Coronary artery (tissue), 2 donors: ENCODE measurements around the gene ROCK1.

ENCODE experiments used
- DNase-seq: peaks from one replicate; pipeline ENCODE4 v3.0.0-alpha.2; 2017; ENCODE audit warnings: low spot score
- H3K27ac ChIP-seq, 2 donors: fragments of 200-600 bp; sonication (generic); one replicate each; pipeline ENCODE4 v1.5.1; 2016 to 2019
- H3K4me3 ChIP-seq: fragments of 200-600 bp; sonication (generic); 2 replicates; pipeline ENCODE4 v1.5.1; 2016; ENCODE audit warnings: mild to moderate bottlenecking, moderate library complexity
- CTCF ChIP-seq: fragments of 200-600 bp; sonication (generic); IDR thresholded peaks from one replicate; pipeline ENCODE4 v1.5.1; 2019; ENCODE audit warnings: antibody characterized with exemption

The ROCK1 gene

GRCh38 chr18:21115519-21116411 is 4.2 kb upstream of the ROCK1 start:
- H3K4me3 ChIP-seq, result no peak overlapping the region
- DNase-seq, result no peak
- TF ChIP-seq CTCF, result no peak
- peak overlapping the region; percentile 47 to 81 for H3K27ac ChIP-seq

DNA sequence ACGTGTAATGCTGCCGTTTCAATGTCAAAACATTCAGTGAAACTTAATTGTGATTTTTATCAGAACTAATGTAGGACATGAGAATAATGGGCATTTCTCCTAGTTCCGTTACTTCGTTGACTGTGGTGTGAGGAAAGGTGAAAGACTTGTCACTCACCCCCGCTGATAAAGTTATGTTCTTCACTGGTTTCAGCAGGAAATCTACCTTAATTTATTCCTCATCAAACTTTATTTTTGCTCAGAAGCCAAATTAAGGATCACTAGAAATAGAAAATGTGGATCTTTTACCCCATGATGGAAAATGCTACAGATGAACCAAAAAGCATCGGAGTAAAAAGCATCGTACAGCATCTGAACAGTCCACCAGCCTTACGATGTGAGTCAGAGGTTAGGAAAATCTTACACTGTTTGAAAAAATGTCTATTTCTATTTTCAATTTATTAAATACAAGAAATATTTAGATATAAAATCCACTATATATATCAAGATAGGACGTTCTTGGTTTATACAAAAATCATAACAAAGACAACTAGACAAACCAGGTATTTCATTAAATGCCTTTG is 1.0 kb upstream of the ROCK1 start:
- no peak for DNase-seq
- TF ChIP-seq CTCF, result no peak
- Histone ChIP-seq H3K4me3 (peak overlapping the region; percentile 89), H3K27ac (peak overlapping the region; percentile 92 to 96)

DNA sequence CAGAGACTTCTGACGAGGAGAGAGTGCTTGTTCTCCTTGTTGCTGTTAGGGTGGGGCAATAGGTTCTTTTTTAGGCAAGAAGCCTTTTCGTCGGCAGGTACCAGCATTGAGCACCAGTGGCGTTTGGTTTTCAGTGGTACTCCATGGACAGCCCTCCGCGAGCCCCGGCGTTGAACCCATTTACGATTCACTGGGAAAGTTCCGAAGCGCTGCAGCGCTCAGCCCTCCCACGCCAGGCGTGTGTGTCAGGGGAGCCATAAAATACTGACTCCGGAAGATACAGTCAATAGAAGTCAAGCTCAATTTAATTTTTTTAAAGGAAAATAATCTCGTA is 494 bp upstream of the ROCK1 start:
- H3K4me3 ChIP-seq, result peak overlapping the region; percentile 89
- no peak for TF ChIP-seq CTCF
- DNase-seq, result no peak

GRCh38 chr18:21110713-21111345 is 784 bp downstream of the ROCK1 start:
- Histone ChIP-seq H3K27ac (peak overlapping the region; percentile 96 to 98), H3K4me3 (peak overlapping the region; percentile 89)
- DNase-seq, result peak; percentile 77
- no peak for TF ChIP-seq CTCF

More for the DNA sequence above, 494 bp upstream of the ROCK1 start:
- peak overlapping the region; percentile 92 to 96 for H3K27ac ChIP-seq

DNA sequence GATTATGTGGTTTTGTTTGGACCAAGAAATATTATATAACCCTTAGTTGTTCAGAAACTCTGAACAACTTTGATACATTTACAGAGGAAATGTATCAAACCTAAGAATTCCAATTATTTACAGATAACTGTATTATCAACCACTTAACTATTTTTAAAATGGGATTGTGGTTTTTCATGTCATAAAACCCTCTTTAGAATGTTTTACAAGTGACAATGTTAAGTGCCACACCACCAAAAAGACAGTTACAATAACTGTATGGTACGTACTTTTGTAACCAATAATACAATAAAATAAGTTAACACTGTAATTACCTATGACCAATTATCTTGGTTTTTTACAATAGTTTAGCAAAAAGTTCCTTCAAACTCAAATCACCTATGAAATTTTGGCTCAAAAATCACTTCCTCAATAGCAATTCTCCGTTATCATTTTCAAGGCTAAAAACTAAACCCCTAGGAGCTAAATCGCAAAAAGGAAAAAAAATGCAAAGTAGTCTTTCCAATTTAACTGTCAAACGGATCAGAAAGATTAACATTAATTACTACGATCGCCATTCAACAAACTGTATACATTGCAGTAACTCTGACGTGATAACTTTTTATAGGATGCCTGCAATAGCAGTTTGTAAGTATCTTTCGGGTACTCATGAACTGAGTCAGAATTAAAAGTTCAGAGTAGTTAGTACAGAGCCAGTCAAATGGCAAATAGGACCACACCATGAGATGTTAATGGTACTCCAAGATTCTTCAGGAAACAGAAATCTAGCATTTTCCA is 1.5 kb downstream of the ROCK1 start:
- H3K27ac ChIP-seq, result peak overlapping the region; percentile 18 to 96
- no peak for TF ChIP-seq CTCF
- DNase-seq, result no peak
- peak overlapping the region; percentile 89 for H3K4me3 ChIP-seq

DNA sequence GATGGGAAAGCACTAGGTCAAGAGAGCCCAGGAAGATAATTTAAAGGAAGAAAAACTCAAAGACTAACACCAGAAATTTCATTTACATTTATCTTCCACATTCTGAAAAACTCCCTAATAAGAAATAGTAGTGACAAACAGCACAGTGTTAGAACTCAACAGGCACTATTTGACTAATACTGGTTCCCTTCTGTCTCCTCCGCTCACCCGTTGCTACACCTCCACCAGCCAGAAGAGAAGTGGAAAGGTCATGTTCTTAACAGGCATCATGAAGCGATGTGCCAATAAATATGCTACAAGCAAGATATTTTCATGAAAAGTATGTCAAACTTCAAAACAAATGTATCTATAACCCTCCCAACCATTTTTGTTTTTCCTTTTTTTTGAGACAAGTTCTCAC is 5.7 kb downstream of the ROCK1 start:
- peak overlapping the region; percentile 58 for H3K4me3 ChIP-seq
- TF ChIP-seq CTCF, result no peak
- peak overlapping the region in 1 of 2 donors; percentile 36 for H3K27ac ChIP-seq
- no peak for DNase-seq
